ENCODE results near the gene ISY1.
A peak's percentile ranks its signal among the peaks of the same experiment; 100 is the strongest.
"Not testable (repeated sequence)": the region's sequence is repeated elsewhere in the genome, so short reads cannot be mapped to it uniquely, and the experiment has no call there.

ISY1 gene

GRCh38 chr3:129119365-129120100, 41.3 kb downstream of the ISY1 start:
- peak; percentile 44 for DNase-seq

GRCh38 chr3:129118745-129119144, 42.1 kb downstream of the ISY1 start:
- peak; percentile 64 for DNase-seq

- no peak for DNase-seq
Observed at GRCh38 chr3:129117134-129117533, 43.7 kb downstream of the ISY1 start.

GRCh38 chr3:129116482-129116946, 44.3 kb downstream of the ISY1 start:
- peak; percentile 30 for DNase-seq

- DNase-seq, result no peak
Observed at GRCh38 chr3:129114455-129114854, 46.4 kb downstream of the ISY1 start.

- peak; percentile 70 for DNase-seq
Observed at GRCh38 chr3:129112308-129113052, 48.4 kb downstream of the ISY1 start.

- DNase-seq, result not testable (repeated sequence)
Observed at GRCh38 chr3:129111076-129111780, 49.6 kb downstream of the ISY1 start.

GRCh38 chr3:129107793-129108192, 53.1 kb downstream of the ISY1 start:
- DNase-seq, result no peak

GRCh38 chr3:129106866-129107565, 53.8 kb downstream of the ISY1 start:
- DNase-seq, result no peak

GRCh38 chr3:129106320-129106719, 54.5 kb downstream of the ISY1 start:
- no peak for DNase-seq

GRCh38 chr3:129105862-129106261, 55.0 kb downstream of the ISY1 start:
- DNase-seq, result no peak

GRCh38 chr3:129104498-129105079, 56.3 kb downstream of the ISY1 start:
- no peak for DNase-seq

- no peak for DNase-seq
Observed at GRCh38 chr3:129104051-129104450, 56.8 kb downstream of the ISY1 start.

- DNase-seq, result no peak
Observed at GRCh38 chr3:129103296-129103695, 57.6 kb downstream of the ISY1 start.

- no peak for DNase-seq
Observed at GRCh38 chr3:129101370-129102138, 59.3 kb downstream of the ISY1 start.

GRCh38 chr3:129100274-129100673, 60.6 kb downstream of the ISY1 start:
- no peak for DNase-seq

- DNase-seq, result no peak
Observed at GRCh38 chr3:129095285-129095684, 65.6 kb downstream of the ISY1 start.

GRCh38 chr3:129088312-129088711, 72.6 kb downstream of the ISY1 start:
- DNase-seq, result not testable (repeated sequence)

GRCh38 chr3:129087904-129088303, 73.0 kb downstream of the ISY1 start:
- not testable (repeated sequence) for DNase-seq

- no peak for DNase-seq
Observed at GRCh38 chr3:129087138-129087702, 73.6 kb downstream of the ISY1 start.

GRCh38 chr3:129085818-129086217, 75.0 kb downstream of the ISY1 start:
- no peak for DNase-seq

Measured in activated CD4-positive, alpha-beta T cell treated with anti-CD3 and anti-CD28 coated beads, Interleukin-10, Interleukin-2, amounts not matched to agents 100 ng/mL and 50 ng/mL, durations not matched to agents 16 hours and 8 hours (primary cell).